ENCODE results near the gene PRR11. TPM values are rescaled to one million over a fixed set of nuclear protein-coding genes. Genes with fewer than 3 reads are reported as not detected.

PRR11 gene
- total RNA-seq, 1 donor from 2014 or later, result 15.2 TPM

DNA sequence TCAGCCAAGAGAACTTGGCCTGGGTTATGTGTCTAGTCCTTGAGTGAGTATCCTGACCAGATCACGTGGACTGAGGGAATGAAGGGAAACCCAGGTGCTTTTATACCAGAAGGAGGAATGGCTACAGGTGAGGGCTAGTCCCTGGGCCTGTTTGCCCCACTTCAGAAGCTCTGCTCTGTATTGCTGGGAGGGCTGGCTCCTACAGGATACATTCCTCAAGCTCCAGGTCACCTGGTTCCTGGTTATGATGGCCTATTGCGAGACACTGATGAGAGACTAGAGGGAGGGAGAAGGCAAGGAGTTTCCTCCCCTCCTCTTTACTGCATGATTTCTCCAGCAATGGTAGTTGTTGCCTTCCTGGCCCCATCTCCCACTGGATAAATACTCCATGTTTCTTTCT, 35.3 kb downstream of the PRR11 start:
- peaks cover 28% of the 10 kb centered on the region for H3K36me3 Mint-ChIP-seq
- no peak overlapping the region for H3K27ac Mint-ChIP-seq
- H3K27me3 Mint-ChIP-seq (ENCODE audit: low read depth), result no peaks in the 10 kb centered on the region
- H3K4me3 Mint-ChIP-seq, result no peak overlapping the region
- no peaks in the 10 kb centered on the region for H3K4me1 Mint-ChIP-seq
- DNase-seq (ENCODE audit: low spot score in 2 of 2, unreplicated experiment in 2 of 2), result no peak
- H3K9me3 Mint-ChIP-seq, result no peaks in the 10 kb centered on the region
- TF ChIP-seq CTCF (IDR thresholded peaks at IDR 0.05; ENCODE audit: unreplicated experiment), result no peak

- H3K4me1 Mint-ChIP-seq, result no peaks in the 10 kb centered on the region
- no peaks in the 10 kb centered on the region for H3K9me3 Mint-ChIP-seq
- H3K4me3 Mint-ChIP-seq, result no peak overlapping the region
- TF ChIP-seq CTCF (IDR thresholded peaks at IDR 0.05; ENCODE audit: unreplicated experiment), result no peak
- peaks cover 26% of the 10 kb centered on the region for H3K36me3 Mint-ChIP-seq
- no peak for DNase-seq (ENCODE audit: low spot score in 2 of 2, unreplicated experiment in 2 of 2)
- no peak overlapping the region for H3K27ac Mint-ChIP-seq
- H3K27me3 Mint-ChIP-seq (ENCODE audit: low read depth), result no peaks in the 10 kb centered on the region
Observed at GRCh38 chr17:59193336-59193862, 37.9 kb downstream of the PRR11 start.

- Mint-ChIP-seq H3K27ac (no peak overlapping the region), H3K4me3 (no peak overlapping the region), H3K9me3 (no peaks in the 10 kb centered on the region), H3K36me3 (peaks cover 9% of the 10 kb centered on the region), H3K4me1 (no peaks in the 10 kb centered on the region), H3K27me3 (ENCODE audit: low read depth) (no peaks in the 10 kb centered on the region)
- TF ChIP-seq CTCF (IDR thresholded peaks at IDR 0.05; ENCODE audit: unreplicated experiment), result no peak
- DNase-seq (ENCODE audit: low spot score in 2 of 2, unreplicated experiment in 2 of 2), result no peak
Observed at GRCh38 chr17:59199398-59199797, 43.9 kb downstream of the PRR11 start.

DNA sequence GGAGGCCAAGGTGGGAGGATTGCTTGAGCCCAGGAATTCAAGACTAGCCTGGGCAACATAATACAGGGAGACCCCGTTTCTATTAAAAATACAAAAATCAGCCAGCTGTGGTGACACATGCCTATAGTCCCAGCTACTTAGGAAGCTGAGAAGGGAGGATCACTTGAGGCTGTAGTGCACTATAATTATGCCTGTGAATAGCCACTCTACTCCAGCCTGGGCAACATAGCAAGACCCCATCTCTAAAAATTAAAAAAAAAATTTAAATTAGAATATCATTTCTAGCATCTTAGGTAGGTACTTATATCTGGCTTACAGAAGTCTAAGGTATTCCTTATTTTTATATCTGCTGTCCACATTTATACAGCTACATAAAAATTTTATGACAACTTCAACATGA, 46.8 kb downstream of the PRR11 start:
- Mint-ChIP-seq H3K27me3 (ENCODE audit: low read depth) (no peaks in the 10 kb centered on the region), H3K4me1 (no peaks in the 10 kb centered on the region), H3K27ac (no peak overlapping the region)

GRCh38 chr17:59219370-59219769, 63.8 kb downstream of the PRR11 start:
- Mint-ChIP-seq H3K4me1 (peaks cover 12% of the 10 kb centered on the region), H3K27ac (peak overlapping the region; percentile 95), H3K36me3 (no peaks in the 10 kb centered on the region), H3K27me3 (ENCODE audit: low read depth) (no peaks in the 10 kb centered on the region), H3K9me3 (no peaks in the 10 kb centered on the region), H3K4me3 (peak overlapping the region; percentile 99)
- TF ChIP-seq CTCF (IDR thresholded peaks at IDR 0.05; ENCODE audit: unreplicated experiment), result no peak
- no peak for DNase-seq (ENCODE audit: low spot score in 2 of 2, unreplicated experiment in 2 of 2)

More for the DNA sequence above, 46.8 kb downstream of the PRR11 start:
- peaks cover 2% of the 10 kb centered on the region for H3K36me3 Mint-ChIP-seq
- DNase-seq (ENCODE audit: low spot score in 2 of 2, unreplicated experiment in 2 of 2), result no peak
- TF ChIP-seq CTCF (IDR thresholded peaks at IDR 0.05; ENCODE audit: unreplicated experiment), result no peak
- no peak overlapping the region for H3K4me3 Mint-ChIP-seq
- no peaks in the 10 kb centered on the region for H3K9me3 Mint-ChIP-seq

GRCh38 chr17:59219992-59220327, 64.4 kb downstream of the PRR11 start:
- Mint-ChIP-seq H3K36me3 (no peaks in the 10 kb centered on the region), H3K27me3 (ENCODE audit: low read depth) (no peaks in the 10 kb centered on the region), H3K4me1 (peaks cover 12% of the 10 kb centered on the region), H3K4me3 (peak overlapping the region; percentile 99), H3K27ac (peak overlapping the region; percentile 95), H3K9me3 (no peaks in the 10 kb centered on the region)
- TF ChIP-seq CTCF (IDR thresholded peaks at IDR 0.05; ENCODE audit: unreplicated experiment), result no peak
- no peak for DNase-seq (ENCODE audit: low spot score in 2 of 2, unreplicated experiment in 2 of 2)

Data from mesothelial cell of epicardium (in vitro differentiated cells).